Lower leg skin (tissue), 3 donors: ENCODE results near the gene CST4.

Experiments used
- POLR2A ChIP-seq, 2 donors: fragments of 450-650 bp; IDR thresholded peaks; one replicate each; pipeline ENCODE4 v1.6.1; 2016 to 2017; ENCODE audit warnings: antibody characterized with exemption in 2 of 2, mild to moderate bottlenecking in 1 of 2, moderate library complexity in 1 of 2
- TF ChIP-seq, protein P1 (sequence below), 3 donors: fragments of 450-650 bp; IDR thresholded peaks; one replicate each; pipeline ENCODE4 v1.5.1; 2016; ENCODE audit warnings: antibody characterized with exemption in 3 of 3, mild to moderate bottlenecking in 3 of 3, moderate library complexity in 2 of 3

DNA sequence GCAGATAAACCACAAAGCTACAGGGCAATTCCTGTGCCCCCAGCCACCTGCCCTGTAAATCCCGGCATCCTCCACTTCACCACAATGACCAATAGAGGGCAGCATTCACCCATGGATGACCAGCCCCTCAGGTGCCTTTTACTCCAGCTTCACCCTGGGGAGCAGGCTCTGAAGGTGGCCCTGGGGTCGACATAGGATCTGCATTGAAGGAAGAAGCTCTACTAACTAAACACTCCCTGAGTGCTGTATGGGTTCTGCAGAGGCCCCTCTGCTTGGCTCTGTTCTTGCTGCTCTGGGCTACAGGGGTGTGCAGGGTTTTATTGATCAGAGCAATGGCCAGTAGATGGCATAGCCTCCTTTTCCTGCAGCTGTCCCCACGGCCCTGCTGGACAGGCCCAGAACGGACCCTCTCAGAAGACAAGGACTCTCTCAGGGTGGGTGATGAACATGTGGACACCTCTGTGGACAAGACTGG lies 20.3 kb downstream of the CST4 start:
- TF ChIP-seq, protein P1, sequence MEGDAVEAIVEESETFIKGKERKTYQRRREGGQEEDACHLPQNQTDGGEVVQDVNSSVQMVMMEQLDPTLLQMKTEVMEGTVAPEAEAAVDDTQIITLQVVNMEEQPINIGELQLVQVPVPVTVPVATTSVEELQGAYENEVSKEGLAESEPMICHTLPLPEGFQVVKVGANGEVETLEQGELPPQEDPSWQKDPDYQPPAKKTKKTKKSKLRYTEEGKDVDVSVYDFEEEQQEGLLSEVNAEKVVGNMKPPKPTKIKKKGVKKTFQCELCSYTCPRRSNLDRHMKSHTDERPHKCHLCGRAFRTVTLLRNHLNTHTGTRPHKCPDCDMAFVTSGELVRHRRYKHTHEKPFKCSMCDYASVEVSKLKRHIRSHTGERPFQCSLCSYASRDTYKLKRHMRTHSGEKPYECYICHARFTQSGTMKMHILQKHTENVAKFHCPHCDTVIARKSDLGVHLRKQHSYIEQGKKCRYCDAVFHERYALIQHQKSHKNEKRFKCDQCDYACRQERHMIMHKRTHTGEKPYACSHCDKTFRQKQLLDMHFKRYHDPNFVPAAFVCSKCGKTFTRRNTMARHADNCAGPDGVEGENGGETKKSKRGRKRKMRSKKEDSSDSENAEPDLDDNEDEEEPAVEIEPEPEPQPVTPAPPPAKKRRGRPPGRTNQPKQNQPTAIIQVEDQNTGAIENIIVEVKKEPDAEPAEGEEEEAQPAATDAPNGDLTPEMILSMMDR (IDR thresholded peaks at IDR 0.05) = peak in 1 of 3 donors; percentile 36
- no peak for TF ChIP-seq POLR2A (IDR thresholded peaks at IDR 0.05)
